Rectal smooth muscle tissue (tissue), 1 donor: Measurements from ENCODE around the gene PATE1.
"Not testable (repeated sequence)": the region's sequence is repeated elsewhere in the genome, so short reads cannot be mapped to it uniquely, and the experiment has no call there.

Experiments
- H3K27ac ChIP-seq: one replicate; pipeline ENCODE4 v1.7.0; 2013; ENCODE audit warnings: low read depth, low read length, inconsistent platforms
- H3K27me3 ChIP-seq: one replicate; pipeline ENCODE4 v1.7.0; 2013; ENCODE audit warnings: low read length; ENCODE audit not compliant: control insufficient read depth, insufficient read depth
- H3K36me3 ChIP-seq: one replicate; pipeline ENCODE4 v1.7.0; 2013; ENCODE audit warnings: low read length; ENCODE audit not compliant: control insufficient read depth, insufficient read depth
- H3K4me1 ChIP-seq: one replicate; pipeline ENCODE4 v1.7.0; 2013; ENCODE audit warnings: low read length; ENCODE audit not compliant: control insufficient read depth, insufficient read depth
- H3K4me3 ChIP-seq: one replicate; pipeline ENCODE4 v1.7.0; 2013; ENCODE audit warnings: low read length
- H3K9ac ChIP-seq: one replicate; pipeline ENCODE4 v1.7.0; 2013; ENCODE audit warnings: low read length

The PATE1 gene, protein sequence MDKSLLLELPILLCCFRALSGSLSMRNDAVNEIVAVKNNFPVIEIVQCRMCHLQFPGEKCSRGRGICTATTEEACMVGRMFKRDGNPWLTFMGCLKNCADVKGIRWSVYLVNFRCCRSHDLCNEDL

DNA sequence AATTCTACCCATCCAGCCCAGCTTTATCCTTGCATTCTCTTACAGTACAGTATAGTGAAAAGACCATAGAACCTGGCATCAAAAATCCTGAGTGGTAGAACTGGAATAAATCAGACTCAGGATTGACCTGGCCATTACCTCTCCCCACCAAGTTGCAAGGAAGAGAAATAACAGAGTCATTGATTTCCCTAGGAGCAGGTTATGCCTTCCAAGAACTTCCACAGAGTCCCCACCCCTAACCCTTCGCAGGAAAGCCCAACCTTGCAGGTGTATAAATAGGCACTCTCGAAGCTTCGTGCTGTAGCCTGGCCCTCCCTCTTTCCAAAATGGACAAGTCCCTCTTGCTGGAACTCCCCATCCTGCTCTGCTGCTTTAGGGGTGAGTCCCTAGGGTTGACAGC lies at the start of gene PATE1:
PATE1 (plus strand) TSS at position 301 of the 400 bp plus-strand sequence; CDS start at position 327, 26 bp downstream.
- Histone ChIP-seq H3K4me3 (no peak within 1 kb of the TSS), H3K36me3 (no peaks in the 10 kb centered on the region), H3K9ac (no peak within 1 kb of the TSS), H3K27me3 (no peaks in the 10 kb centered on the region), H3K27ac (no peak within 1 kb of the TSS), H3K4me1 (no peaks in the 10 kb centered on the region)

DNA sequence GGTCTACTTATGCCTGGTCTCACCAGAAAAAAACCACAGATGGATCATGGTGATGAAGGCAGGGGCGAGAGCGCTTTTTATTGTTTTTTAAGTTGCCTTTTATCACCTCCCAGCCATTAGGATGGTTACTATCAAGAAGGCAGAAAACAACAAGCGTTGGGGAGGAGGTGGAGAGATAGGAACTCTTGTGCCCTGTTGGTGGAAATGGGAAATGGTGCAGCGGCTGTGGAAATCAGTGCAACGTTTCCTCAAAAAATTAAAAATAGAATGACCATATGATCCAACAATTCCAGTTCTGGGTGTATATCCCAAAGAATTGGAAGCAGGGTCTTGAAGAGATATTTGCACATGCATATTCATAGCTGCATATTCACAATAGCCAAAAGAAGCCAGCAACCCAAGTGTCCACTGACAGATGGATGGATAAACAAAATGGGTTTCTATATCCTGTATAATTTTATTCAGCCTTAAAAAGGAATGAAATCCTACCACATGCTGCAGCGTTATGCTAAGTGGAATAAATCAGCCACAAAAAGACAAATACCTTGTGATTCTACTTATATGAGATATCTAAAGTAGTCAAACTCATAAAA lies 45.0 kb upstream of the PATE1 start:
- no peaks in the 10 kb centered on the region for H3K27me3 ChIP-seq
- no peak overlapping the region for H3K9ac ChIP-seq
- no peak overlapping the region for H3K4me3 ChIP-seq
- H3K36me3 ChIP-seq, result no peaks in the 10 kb centered on the region
- H3K27ac ChIP-seq, result no peak overlapping the region
- no peaks in the 10 kb centered on the region for H3K4me1 ChIP-seq

GRCh38 chr11:125701858-125702621 lies 44.0 kb upstream of the PATE1 start:
- Histone ChIP-seq H3K4me1 (no peaks in the 10 kb centered on the region), H3K36me3 (no peaks in the 10 kb centered on the region), H3K9ac (no peak overlapping the region), H3K4me3 (no peak overlapping the region), H3K27ac (no peak overlapping the region), H3K27me3 (no peaks in the 10 kb centered on the region)

- not testable (repeated sequence) for H3K36me3 ChIP-seq, H3K27me3 ChIP-seq, H3K4me3 ChIP-seq, H3K4me1 ChIP-seq, H3K9ac ChIP-seq, H3K27ac ChIP-seq
These were observed 41.4 kb upstream of the PATE1 start for GRCh38 chr11:125704686-125705085.

DNA sequence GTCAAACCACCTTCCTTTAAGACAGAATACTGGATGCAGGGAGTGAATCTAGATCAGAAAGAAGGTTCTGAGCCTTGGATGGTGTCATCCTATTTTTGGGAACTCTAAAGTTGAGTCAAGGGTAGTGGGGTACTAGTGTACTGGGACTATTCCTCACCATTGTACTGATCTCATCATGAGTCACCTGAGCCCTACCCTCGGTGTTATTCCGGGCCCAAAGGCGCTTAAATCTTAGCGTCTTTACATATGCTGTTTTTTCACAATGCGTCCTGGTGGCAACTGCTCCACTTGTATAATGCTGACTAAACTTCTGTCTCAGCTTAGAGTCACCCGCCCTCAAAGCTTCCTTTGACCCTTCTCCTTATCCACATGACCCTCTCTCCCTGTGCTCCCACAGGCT lies 25.3 kb upstream of the PATE1 start:
- H3K9ac ChIP-seq, result no peak overlapping the region
- H3K27ac ChIP-seq, result no peak overlapping the region
- H3K4me1 ChIP-seq, result no peaks in the 10 kb centered on the region
- H3K36me3 ChIP-seq, result no peaks in the 10 kb centered on the region
- H3K4me3 ChIP-seq, result no peak overlapping the region
- H3K27me3 ChIP-seq, result no peaks in the 10 kb centered on the region

DNA sequence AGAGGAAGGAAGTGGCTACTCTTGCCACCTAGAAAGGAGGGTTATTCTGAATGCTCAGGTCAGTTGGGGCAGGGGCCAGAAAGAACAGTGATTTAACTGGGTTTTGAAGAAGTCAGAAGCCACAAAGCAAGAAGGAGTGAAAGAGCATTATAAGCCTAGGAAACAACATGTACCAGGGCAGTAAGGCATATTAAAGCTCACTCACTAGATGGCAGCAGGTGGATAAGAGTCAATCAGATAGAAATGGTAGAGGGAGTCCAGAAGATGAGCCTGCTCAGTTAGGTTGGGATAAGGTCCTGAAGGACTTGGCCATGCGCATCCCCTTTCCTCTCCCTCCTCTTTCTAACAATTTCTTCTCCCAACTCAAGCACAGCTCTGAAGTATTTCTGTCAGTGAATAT lies 22.0 kb upstream of the PATE1 start:
- Histone ChIP-seq H3K27me3 (no peaks in the 10 kb centered on the region), H3K36me3 (no peaks in the 10 kb centered on the region), H3K4me3 (no peak overlapping the region), H3K4me1 (no peaks in the 10 kb centered on the region), H3K9ac (no peak overlapping the region), H3K27ac (no peak overlapping the region)

GRCh38 chr11:125728969-125729368 lies 17.1 kb upstream of the PATE1 start:
- no peak overlapping the region for H3K4me3 ChIP-seq
- no peaks in the 10 kb centered on the region for H3K36me3 ChIP-seq
- H3K9ac ChIP-seq, result no peak overlapping the region
- no peaks in the 10 kb centered on the region for H3K4me1 ChIP-seq
- H3K27me3 ChIP-seq, result no peaks in the 10 kb centered on the region
- no peak overlapping the region for H3K27ac ChIP-seq

GRCh38 chr11:125740617-125741016 lies 5.5 kb upstream of the PATE1 start:
- Histone ChIP-seq H3K36me3 (no peaks in the 10 kb centered on the region), H3K27ac (no peak overlapping the region), H3K27me3 (no peaks in the 10 kb centered on the region), H3K4me3 (no peak overlapping the region), H3K4me1 (no peaks in the 10 kb centered on the region), H3K9ac (no peak overlapping the region)

GRCh38 chr11:125743681-125744080 lies 2.4 kb upstream of the PATE1 start:
- Histone ChIP-seq H3K36me3 (no peaks in the 10 kb centered on the region), H3K4me1 (no peaks in the 10 kb centered on the region), H3K27ac (no peak overlapping the region)

DNA sequence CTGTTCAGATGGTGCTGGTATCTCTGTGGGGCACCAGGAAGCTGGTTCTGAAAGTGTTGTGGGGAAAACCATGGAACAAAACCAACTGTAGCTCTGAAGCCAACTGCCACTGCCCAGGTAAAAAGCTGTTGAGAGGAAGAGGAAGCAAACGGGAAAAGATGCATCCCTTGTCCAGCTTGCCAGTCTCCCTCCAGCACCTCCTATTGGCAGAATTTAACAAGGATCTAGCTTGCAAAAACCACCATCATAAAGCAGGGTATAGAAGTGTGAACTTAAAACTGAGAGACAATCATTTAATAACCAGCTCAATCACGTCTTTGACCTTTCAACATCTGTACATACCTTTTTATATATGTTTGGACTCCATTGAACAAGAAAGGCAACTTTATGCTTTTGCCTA lies 4.5 kb downstream of the PATE1 start:
- H3K9ac ChIP-seq, result no peak overlapping the region
- no peak overlapping the region for H3K27ac ChIP-seq
- H3K4me3 ChIP-seq, result no peak overlapping the region
- no peaks in the 10 kb centered on the region for H3K36me3 ChIP-seq
- no peaks in the 10 kb centered on the region for H3K27me3 ChIP-seq
- no peaks in the 10 kb centered on the region for H3K4me1 ChIP-seq

More at GRCh38 chr11:125743681-125744080, 2.4 kb upstream of the PATE1 start:
- H3K9ac ChIP-seq, result no peak overlapping the region
- no peak overlapping the region for H3K4me3 ChIP-seq
- H3K27me3 ChIP-seq, result no peaks in the 10 kb centered on the region

- no peak overlapping the region for H3K9ac ChIP-seq
- no peaks in the 10 kb centered on the region for H3K36me3 ChIP-seq
- H3K4me3 ChIP-seq, result no peak overlapping the region
These were observed 10.0 kb downstream of the PATE1 start for GRCh38 chr11:125756050-125756449.

DNA sequence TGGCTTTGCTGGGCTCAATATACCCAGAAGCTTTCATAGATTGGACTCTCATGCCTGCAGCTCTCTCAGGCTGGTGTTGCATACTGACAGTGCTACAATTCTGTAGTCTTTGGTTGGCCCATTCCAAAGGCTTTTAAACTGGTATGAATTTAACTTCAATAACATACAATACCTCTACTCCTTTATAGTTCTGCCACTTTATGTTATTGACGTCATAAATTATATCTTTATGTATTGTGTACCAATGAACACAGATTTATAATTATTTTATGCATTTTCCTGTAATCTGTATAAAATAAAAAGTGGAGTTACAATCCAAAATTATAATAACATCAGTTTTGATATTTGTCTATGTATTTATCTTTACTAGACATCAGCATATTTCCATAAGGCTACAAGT lies 16.4 kb downstream of the PATE1 start:
- Histone ChIP-seq H3K27me3 (no peaks in the 10 kb centered on the region), H3K4me3 (no peak overlapping the region), H3K36me3 (no peaks in the 10 kb centered on the region), H3K27ac (no peak overlapping the region), H3K4me1 (no peaks in the 10 kb centered on the region), H3K9ac (no peak overlapping the region)

More at GRCh38 chr11:125756050-125756449, 10.0 kb downstream of the PATE1 start:
- Histone ChIP-seq H3K27ac (no peak overlapping the region), H3K4me1 (no peaks in the 10 kb centered on the region), H3K27me3 (no peaks in the 10 kb centered on the region)

GRCh38 chr11:125763483-125763882 lies 17.4 kb downstream of the PATE1 start:
- Histone ChIP-seq H3K36me3 (no peaks in the 10 kb centered on the region), H3K4me1 (no peaks in the 10 kb centered on the region), H3K27ac (no peak overlapping the region), H3K9ac (no peak overlapping the region), H3K4me3 (no peak overlapping the region), H3K27me3 (no peaks in the 10 kb centered on the region)
